Aorta (tissue), 4 donors: Measurements from ENCODE around the gene SLC1A5. TPM values are rescaled to one million over a fixed set of nuclear protein-coding genes. Genes with fewer than 3 reads are reported as not detected.

Experiments used
- polyA plus RNA-seq, 2 donors: library from polyadenylated mRNA; stranded (reverse); fragments of 200-250 nt; gene quantifications; one replicate each; pipeline ENCODE4 v1.2.3, GENCODE V29; 2013
- total RNA-seq, 2 donors: library from RNA; stranded (reverse); fragmentation: NEBNext Ultra II Directional; extraction: Animal tissue kit (Norgen Biotek cat#: 25700); gene quantifications; one replicate each; pipeline ENCODE4 v1.2.1, GENCODE V29; 2021
- donor health status: healthy with polysubstance abuse.
- donor health status: Bipolar disorder and iron deficiency.
- donor health status: DM: no; HTN: no; CAD: no.
- donor health status: DM: yes; HTN: yes; CAD: no.

The SLC1A5 gene
- total and polyA plus RNA-seq, 4 donors: 15.4 to 56.3 (median 43.6) TPM

Other genes starting within 250 kb of the SLC1A5 start
- 100 to 1,000 TPM; 212 to 237 TPM for gene CALM3, start 187.3 kb downstream of the SLC1A5 start, total RNA-seq
- 100 to 1,000 TPM; 197 to 240 TPM for gene CALM3, start 187.3 kb downstream of the SLC1A5 start, polyA plus RNA-seq
- 10 to 100 TPM; 70.4 to 70.8 TPM for gene PTGIR, start 163.5 kb downstream of the SLC1A5 start, total RNA-seq
- gene PTGIR, start 163.5 kb downstream of the SLC1A5 start, polyA plus RNA-seq: 100 to 1,000 TPM in 1 of 2 donors, 10 to 100 TPM in 1; 17.3 to 119 TPM
- 1 to 10 TPM; 3.0 to 4.5 TPM for gene GNG8, start 152.4 kb downstream of the SLC1A5 start, total RNA-seq
- not detected for gene GNG8, start 152.4 kb downstream of the SLC1A5 start, polyA plus RNA-seq
- gene DACT3, start 127.4 kb downstream of the SLC1A5 start, total RNA-seq: 100 to 1,000 TPM in 1 of 2 donors, 10 to 100 TPM in 1; 84.1 to 216 TPM
- 10 to 100 TPM; 24.4 to 47.0 TPM for gene DACT3, start 127.4 kb downstream of the SLC1A5 start, polyA plus RNA-seq
- gene PRKD2, start 71.5 kb downstream of the SLC1A5 start, total RNA-seq: 10 to 100 TPM; 42.2 to 62.6 TPM
- gene PRKD2, start 71.5 kb downstream of the SLC1A5 start, polyA plus RNA-seq: 10 to 100 TPM; 15.3 to 79.2 TPM
- 10 to 100 TPM; 19.1 to 20.6 TPM for gene FKRP, start 42.5 kb downstream of the SLC1A5 start, total RNA-seq
- 10 to 100 TPM in 1 of 2 donors, 1 to 10 TPM in 1; 3.9 to 13.0 TPM for gene FKRP, start 42.5 kb downstream of the SLC1A5 start, polyA plus RNA-seq
- gene STRN4, start 42.1 kb downstream of the SLC1A5 start, total RNA-seq: 10 to 100 TPM; 63.4 to 69.8 TPM
- gene STRN4, start 42.1 kb downstream of the SLC1A5 start, polyA plus RNA-seq: 10 to 100 TPM; 26.8 to 45.6 TPM
- 100 to 1,000 TPM in 1 of 2 donors, 10 to 100 TPM in 1; 98.3 to 119 TPM for gene AP2S1, start 62.3 kb upstream of the SLC1A5 start, total RNA-seq
- 100 to 1,000 TPM in 1 of 2 donors, 10 to 100 TPM in 1; 90.0 to 121 TPM for gene AP2S1, start 62.3 kb upstream of the SLC1A5 start, polyA plus RNA-seq
- gene ARHGAP35, start 72.4 kb upstream of the SLC1A5 start, total RNA-seq: 10 to 100 TPM; 60.6 to 64.4 TPM
- gene ARHGAP35, start 72.4 kb upstream of the SLC1A5 start, polyA plus RNA-seq: 10 to 100 TPM; 11.0 to 15.7 TPM
- 1 to 10 TPM; 1.0 to 9.8 TPM for gene NPAS1, start 231.2 kb upstream of the SLC1A5 start, total RNA-seq
- 10 to 100 TPM in 1 of 2 donors, 1 to 10 TPM in 1; 2.3 to 11.1 TPM for gene NPAS1, start 231.2 kb upstream of the SLC1A5 start, polyA plus RNA-seq